ES-I3 (cell line): ENCODE results near the gene DDX23.
A peak's percentile ranks its signal among the peaks of the same experiment; 100 is the strongest.

ENCODE experiments used
- H3K36me3 ChIP-seq: 2 replicates; pipeline ENCODE4 v1.6.1; 2013; ENCODE audit warnings: mild to moderate bottlenecking, low read length, control low read depth, moderate library complexity; ENCODE audit not compliant: insufficient read depth
- H3K4me1 ChIP-seq: 2 replicates; pipeline ENCODE4 v1.6.1; 2013; ENCODE audit warnings: mild to moderate bottlenecking, control low read depth, low read length; ENCODE audit not compliant: insufficient read depth
- H3K9ac ChIP-seq: 2 replicates; pipeline ENCODE4 v1.6.1; 2013; ENCODE audit warnings: low read depth, mild to moderate bottlenecking, low read length, moderate library complexity
- H3K9me3 ChIP-seq: 2 replicates; pipeline ENCODE4 v1.6.1; 2013; ENCODE audit warnings: mild to moderate bottlenecking, low read length, moderate library complexity; ENCODE audit not compliant: control insufficient read depth, insufficient read depth

The DDX23 gene

GRCh38 chr12:48824112-48824511 lies 27.9 kb downstream of the DDX23 start:
- Histone ChIP-seq H3K36me3 (no peaks in the 10 kb centered on the region; the same call in 1 of the 2 replicates), H3K9ac (no peak overlapping the region), H3K4me1 (peaks cover 8% of the 10 kb centered on the region; the same call in 1 of the 2 replicates), H3K9me3 (no peaks in the 10 kb centered on the region)

- Histone ChIP-seq H3K36me3 (no peaks in the 10 kb centered on the region; the same call in 1 of the 2 replicates), H3K9ac (no peak overlapping the region), H3K4me1 (peaks cover 8% of the 10 kb centered on the region; the same call in 1 of the 2 replicates), H3K9me3 (no peaks in the 10 kb centered on the region)
These were observed 28.7 kb downstream of the DDX23 start for GRCh38 chr12:48823281-48823680.

- no peaks in the 10 kb centered on the region for H3K9me3 ChIP-seq
- no peaks in the 10 kb centered on the region for H3K36me3 ChIP-seq
- no peak overlapping the region for H3K9ac ChIP-seq
- H3K4me1 ChIP-seq, result peaks cover 8% of the 10 kb centered on the region; the same call in 1 of the 2 replicates
These were observed 29.3 kb downstream of the DDX23 start for GRCh38 chr12:48822711-48823110.

- no peaks in the 10 kb centered on the region for H3K36me3 ChIP-seq
- no peak overlapping the region for H3K9ac ChIP-seq
- H3K9me3 ChIP-seq, result no peaks in the 10 kb centered on the region
- peaks cover 12% of the 10 kb centered on the region; the same call in 1 of the 2 replicates for H3K4me1 ChIP-seq
These were observed 29.8 kb downstream of the DDX23 start for GRCh38 chr12:48822139-48822538.

DNA sequence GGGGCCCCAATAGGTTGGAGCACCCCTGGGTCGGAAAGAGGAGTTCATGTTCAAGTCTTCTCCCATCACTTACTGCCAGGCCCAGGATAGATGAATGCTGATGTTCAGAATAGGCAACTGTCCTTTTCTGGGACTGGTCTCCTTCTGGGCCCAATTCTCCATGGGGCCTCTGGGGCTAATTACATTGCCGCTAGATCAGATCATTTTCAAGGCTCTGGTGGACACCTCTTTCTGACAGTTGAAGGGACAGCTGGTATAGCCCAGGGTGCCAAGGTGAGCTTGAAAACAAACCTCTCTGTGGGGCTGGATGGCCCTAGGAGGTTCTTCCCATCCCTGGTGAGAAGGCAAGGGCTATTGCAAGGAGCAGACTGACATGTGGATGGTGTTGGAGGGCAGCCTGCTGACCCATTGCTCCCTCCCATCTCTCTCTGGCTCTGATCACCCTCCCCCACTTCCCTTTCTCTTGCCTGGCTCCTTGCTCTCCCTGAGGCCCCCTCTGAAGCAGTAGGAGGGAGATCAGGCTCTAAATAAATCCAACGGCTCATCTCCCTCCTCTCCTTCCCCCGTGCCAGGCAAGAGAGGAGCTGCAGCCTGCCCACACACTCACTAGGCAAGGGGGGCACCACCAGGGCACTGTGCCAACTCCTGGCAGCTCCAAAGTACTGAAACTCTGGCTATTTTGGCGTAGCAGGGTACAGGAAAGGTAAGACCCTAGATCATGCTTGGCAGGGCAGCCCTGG lies 31.8 kb downstream of the DDX23 start:
- Histone ChIP-seq H3K36me3 (no peaks in the 10 kb centered on the region), H3K4me1 (peaks cover 18% of the 10 kb centered on the region; the same call in 1 of the 2 replicates), H3K9ac (no peak overlapping the region), H3K9me3 (no peaks in the 10 kb centered on the region)

- no peaks in the 10 kb centered on the region for H3K36me3 ChIP-seq
- peak overlapping the region; percentile 61 for H3K9ac ChIP-seq
- no peaks in the 10 kb centered on the region for H3K9me3 ChIP-seq
- peaks cover 18% of the 10 kb centered on the region; the same call in 1 of the 2 replicates for H3K4me1 ChIP-seq
These were observed 33.0 kb downstream of the DDX23 start for GRCh38 chr12:48818831-48819590.

- Histone ChIP-seq H3K9ac (peak within 1 kb of the TSS; percentile 61), H3K4me1 (peaks cover 18% of the 10 kb centered on the region; the same call in 1 of the 2 replicates), H3K9me3 (no peaks in the 10 kb centered on the region), H3K36me3 (no peaks in the 10 kb centered on the region)
These were observed 33.8 kb downstream of the DDX23 start, which contains the start of gene CACNB3 for GRCh38 chr12:48817873-48818830. CACNB3 (plus strand) TSS chr12:48818496; CDS start chr12:48818930, 434 bp downstream.

- peaks cover 27% of the 10 kb centered on the region for H3K4me1 ChIP-seq
- no peaks in the 10 kb centered on the region for H3K36me3 ChIP-seq
- H3K9me3 ChIP-seq, result no peaks in the 10 kb centered on the region
- no peak overlapping the region for H3K9ac ChIP-seq
These were observed 35.7 kb downstream of the DDX23 start for GRCh38 chr12:48816143-48816854.

DNA sequence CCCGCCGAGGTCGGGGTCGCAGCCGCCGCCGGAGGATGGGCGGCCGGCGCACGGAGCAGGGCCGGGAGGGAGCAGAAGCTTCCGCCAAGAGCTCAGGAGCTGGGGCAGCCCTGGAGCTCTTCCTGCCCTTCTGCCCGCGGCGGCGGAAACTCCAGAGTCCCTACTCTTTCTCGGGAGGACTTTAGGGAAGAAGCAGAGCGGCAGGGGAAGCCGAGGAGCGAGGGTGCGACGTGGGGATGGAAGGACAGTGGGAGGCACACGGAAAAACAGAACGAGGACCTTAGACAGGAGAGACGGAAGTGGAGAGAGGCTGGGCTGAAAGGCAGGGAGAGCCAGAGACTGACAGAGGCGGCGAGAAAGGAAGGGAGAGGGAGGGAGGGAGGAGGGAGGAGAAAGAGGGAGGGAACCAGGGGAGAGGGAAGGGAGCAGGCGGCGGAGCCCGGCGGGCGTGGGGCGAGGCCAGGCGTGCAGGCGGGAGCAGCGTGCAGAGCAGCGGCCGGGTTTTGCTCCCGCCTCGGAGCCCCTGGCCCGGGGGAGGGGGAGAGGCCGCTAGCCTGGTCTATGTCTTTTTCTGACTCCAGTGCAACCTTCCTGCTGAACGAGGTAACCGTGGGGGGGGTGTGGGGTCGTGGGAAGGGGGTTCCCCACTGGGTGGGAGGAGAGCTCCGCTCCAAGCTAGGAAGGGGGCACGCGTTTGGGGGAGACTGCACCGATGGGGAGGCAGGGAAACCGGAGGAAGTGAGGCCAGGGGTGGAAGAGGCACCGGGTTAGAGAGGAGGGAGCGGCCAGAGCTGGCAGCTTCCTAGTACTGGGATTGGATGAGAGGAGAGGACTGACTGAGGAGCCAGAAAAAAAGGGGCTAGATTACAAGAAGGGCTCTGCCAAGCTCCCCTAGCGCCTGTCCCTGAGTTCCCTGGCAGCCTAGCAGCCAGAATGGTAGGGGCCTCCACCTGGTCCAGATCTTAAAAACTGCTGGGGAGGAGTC lies 36.5 kb downstream of the DDX23 start:
- H3K9me3 ChIP-seq, result no peaks in the 10 kb centered on the region
- H3K4me1 ChIP-seq, result peaks cover 35% of the 10 kb centered on the region
- H3K36me3 ChIP-seq, result no peaks in the 10 kb centered on the region
- H3K9ac ChIP-seq, result peak overlapping the region; percentile 82; the same call in 1 of the 2 replicates

GRCh38 chr12:48814262-48815125 lies 37.5 kb downstream of the DDX23 start:
- peaks cover 28% of the 10 kb centered on the region for H3K4me1 ChIP-seq
- no peaks in the 10 kb centered on the region for H3K9me3 ChIP-seq
- H3K36me3 ChIP-seq, result no peaks in the 10 kb centered on the region
- peak overlapping the region; percentile 82 for H3K9ac ChIP-seq

GRCh38 chr12:48813465-48814261 lies 38.3 kb downstream of the DDX23 start:
- Histone ChIP-seq H3K9ac (peak overlapping the region; percentile 82), H3K36me3 (no peaks in the 10 kb centered on the region), H3K9me3 (no peaks in the 10 kb centered on the region), H3K4me1 (peaks cover 28% of the 10 kb centered on the region)
